ENCODE data around the gene TMEM72. TPM values are rescaled to one million over a fixed set of nuclear protein-coding genes. Genes with fewer than 3 reads are reported as not detected.
A peak's percentile ranks its signal among the peaks of the same experiment; 100 is the strongest.

TMEM72 gene
- total and polyA plus RNA-seq, 2 of the 13 experiments (the other 11 are each of a cell fraction or from before 2014, with no cell fraction given) = 0.04 TPM; not detected in 1

- ChIA-PET CTCF (ENCODE audit: low intra/inter-chr PET ratio, low total read pairs) (no interaction called here), POLR2A (no interaction called here)
- ATAC-seq (no peak), FAIRE-seq (no peak), DNase-seq (ENCODE audit: low spot score) (no peak)
- in situ Hi-C loops (cut with HindIII; ENCODE audit: extremely low pct_ligation_motif_present, low pct_unique_long_range_greater_than_20kb) (no loop called here), intact Hi-C loops (cut with micrococcal nuclease; ENCODE audit: unreplicated experiment) (no loop called here)
- Histone ChIP-seq H3K9me3 (ENCODE audit: low read length) (no peaks in the 10 kb centered on the region), H3K79me2 (ENCODE audit: insufficient read depth, low read length) (no peaks in the 10 kb centered on the region), H3K27me3 (ENCODE audit: control insufficient read depth in 1 of 2, insufficient read depth in 2 of 2, low read length in 2 of 2) (peaks cover 4 to 40% of the 10 kb centered on the region in 2 experiments), H3K4me1 (ENCODE audit: insufficient read depth, low read length) (peaks cover 40% of the 10 kb centered on the region), H3K4me2 (ENCODE audit: low read depth, low read length) (no peak overlapping the region), H2AFZ (ENCODE audit: low read length) (no peak overlapping the region), H4K20me1 (ENCODE audit: insufficient read depth, low read length) (no peaks in the 10 kb centered on the region), H3K36me3 (replicated peaks in 1 of 2; ENCODE audit: control insufficient read depth in 1 of 2, insufficient read depth in 2 of 2, low read length in 2 of 2) (no peaks in the 10 kb centered on the region), H3K9ac (ENCODE audit: insufficient read depth, low read depth, low read length) (no peak overlapping the region), H3K27ac (ENCODE audit: extremely low read length, insufficient read depth, low read length) (no peak overlapping the region), H3K4me3 (replicated peaks in 1 of 3; ENCODE audit: insufficient read depth in 1 of 3, low read depth in 2 of 3, low read length in 3 of 3) (no peak overlapping the region)
- TF ChIP-seq SIX1 (CRISPR knock-in tag; IDR thresholded peaks at IDR 0.05; ENCODE audit: borderline replicate concordance) (peak; percentile 65; the same call in 1 of the 2 replicates), SIX4 (CRISPR knock-in tag; IDR thresholded peaks at IDR 0.05) (peak; percentile 76), EED (CRISPR knock-in tag; IDR thresholded peaks at IDR 0.05) (no peak)
- WGBS (ENCODE audit: low lambda C conversion rate) = 42% methylated on average over 9 of the region's 10 CpGs
- no TSS peak for BruUV-seq (replicated peaks)
Observed at GRCh38 chr10:44908066-44908749, 2.9 kb upstream of the TMEM72 start.

GRCh38 chr10:44908936-44909630, 2.1 kb upstream of the TMEM72 start:
- WGBS (ENCODE audit: low lambda C conversion rate) = 58% methylated on average over 6 of the region's 7 CpGs
- ChIA-PET CTCF (ENCODE audit: low intra/inter-chr PET ratio, low total read pairs) (no interaction called here), POLR2A (no interaction called here)
- Histone ChIP-seq H3K4me1 (ENCODE audit: insufficient read depth, low read length) (peaks cover 40% of the 10 kb centered on the region), H3K27me3 (ENCODE audit: control insufficient read depth in 1 of 2, insufficient read depth in 2 of 2, low read length in 2 of 2) (peaks cover 2 to 47% of the 10 kb centered on the region in 2 experiments), H3K27ac (ENCODE audit: extremely low read length, insufficient read depth, low read length) (no peak overlapping the region), H3K9ac (ENCODE audit: insufficient read depth, low read depth, low read length) (no peak overlapping the region), H3K4me3 (replicated peaks in 1 of 3; ENCODE audit: insufficient read depth in 1 of 3, low read depth in 2 of 3, low read length in 3 of 3) (no peak overlapping the region), H2AFZ (ENCODE audit: low read length) (no peak overlapping the region), H3K9me3 (ENCODE audit: low read length) (no peaks in the 10 kb centered on the region), H3K4me2 (ENCODE audit: low read depth, low read length) (no peak overlapping the region), H3K79me2 (ENCODE audit: insufficient read depth, low read length) (no peaks in the 10 kb centered on the region), H4K20me1 (ENCODE audit: insufficient read depth, low read length) (no peaks in the 10 kb centered on the region), H3K36me3 (replicated peaks in 1 of 2; ENCODE audit: control insufficient read depth in 1 of 2, insufficient read depth in 2 of 2, low read length in 2 of 2) (no peaks in the 10 kb centered on the region)
- no TSS peak for BruUV-seq (replicated peaks)
- no peak for ATAC-seq
- DNase-seq (ENCODE audit: low spot score) = no peak
- intact Hi-C loops (cut with micrococcal nuclease; ENCODE audit: unreplicated experiment) = no loop called here
- FAIRE-seq = no peak
- in situ Hi-C loops (cut with HindIII; ENCODE audit: extremely low pct_ligation_motif_present, low pct_unique_long_range_greater_than_20kb) = no loop called here
- TF ChIP-seq ZNF543 (CRISPR knock-in tag; IDR thresholded peaks at IDR 0.05) (no peak), NCOA5 (CRISPR knock-in tag; IDR thresholded peaks at IDR 0.05) (no peak), NCOA1 (CRISPR knock-in tag; IDR thresholded peaks at IDR 0.05) (no peak), TBX2 (CRISPR knock-in tag; IDR thresholded peaks at IDR 0.05; ENCODE audit: borderline replicate concordance) (no peak), PRDM15 (CRISPR knock-in tag; IDR thresholded peaks at IDR 0.05) (no peak), EZH2 (conservative IDR thresholded peaks at IDR 0.05; ENCODE audit: low read depth, low read length) (no peak), PHF21A (CRISPR knock-in tag; IDR thresholded peaks at IDR 0.05) (no peak), ZFAT (CRISPR knock-in tag; conservative IDR thresholded peaks at IDR 0.05) (no peak), LBX2 (CRISPR knock-in tag; IDR thresholded peaks at IDR 0.05; ENCODE audit: borderline replicate concordance) (no peak), GLMP (CRISPR knock-in tag; IDR thresholded peaks at IDR 0.05; ENCODE audit: borderline replicate concordance) (no peak)
